NCI-H1694 (cell line): Measurements from ENCODE around the gene NAA80.
"Not testable (repeated sequence)": the region's sequence is repeated elsewhere in the genome, so short reads cannot be mapped to it uniquely, and the experiment has no call there.

ENCODE experiments used
- DNase-seq: peaks from one replicate; lab custom pipeline; 2025; lab: John Stamatoyannopoulos, UW

NAA80 gene

GRCh38 chr3:50270422-50271224 lies 28.6 kb downstream of the NAA80 start:
- no peak for DNase-seq

- no peak for DNase-seq
Observed at GRCh38 chr3:50269977-50270413, 29.2 kb downstream of the NAA80 start.

DNA sequence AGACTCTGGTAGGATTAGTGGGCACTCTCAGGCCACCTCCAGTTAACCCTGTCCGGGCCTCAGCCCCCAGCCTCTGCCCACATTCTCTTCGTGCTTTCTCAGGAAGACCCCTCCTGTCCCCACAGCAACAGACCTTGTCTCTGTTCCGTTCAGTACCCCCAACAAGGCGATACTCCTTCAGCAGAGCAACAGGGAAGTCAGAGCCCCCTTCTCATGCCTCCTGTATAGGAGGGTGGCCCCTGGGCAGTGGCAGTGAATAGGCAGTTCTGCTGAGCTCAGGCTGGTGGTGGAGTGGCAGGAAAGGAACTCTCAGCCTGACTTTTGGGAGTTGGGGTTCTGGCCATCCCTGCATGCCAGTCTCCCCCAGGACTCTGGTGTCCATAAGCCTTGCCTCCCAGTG lies 29.7 kb downstream of the NAA80 start:
- no peak for DNase-seq

- no peak for DNase-seq
Observed at GRCh38 chr3:50268703-50269451, 30.3 kb downstream of the NAA80 start, which contains the start of gene SEMA3B. Gene SEMA3B, plus strand, starts transcription at chr3:50269147. Its CDS starts 94 bp downstream, at chr3:50269241.

GRCh38 chr3:50268276-50268675 lies 30.9 kb downstream of the NAA80 start:
- DNase-seq, result no peak

- DNase-seq, result no peak
Observed at GRCh38 chr3:50267280-50267913, 31.8 kb downstream of the NAA80 start.

DNA sequence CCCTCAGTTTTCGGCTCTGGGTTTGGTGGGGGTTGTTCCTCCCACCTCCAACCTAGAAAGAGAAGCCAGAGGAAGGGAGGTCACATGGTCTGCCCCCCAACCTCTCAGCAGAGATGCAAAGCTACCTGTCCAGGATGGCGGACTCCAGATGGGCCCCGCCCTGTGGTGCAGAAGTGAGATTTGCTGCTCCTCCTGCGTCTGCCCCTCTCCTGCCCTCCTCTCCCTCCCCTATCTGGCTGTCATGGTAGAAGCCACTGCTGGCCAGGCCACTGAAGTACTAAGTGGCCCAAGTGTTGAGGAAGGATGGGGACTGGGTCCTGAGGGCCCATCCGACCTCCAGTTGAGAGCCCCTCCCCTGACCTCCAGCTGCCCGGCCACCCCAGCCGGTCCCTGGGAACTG lies 32.4 kb downstream of the NAA80 start:
- no peak for DNase-seq

DNA sequence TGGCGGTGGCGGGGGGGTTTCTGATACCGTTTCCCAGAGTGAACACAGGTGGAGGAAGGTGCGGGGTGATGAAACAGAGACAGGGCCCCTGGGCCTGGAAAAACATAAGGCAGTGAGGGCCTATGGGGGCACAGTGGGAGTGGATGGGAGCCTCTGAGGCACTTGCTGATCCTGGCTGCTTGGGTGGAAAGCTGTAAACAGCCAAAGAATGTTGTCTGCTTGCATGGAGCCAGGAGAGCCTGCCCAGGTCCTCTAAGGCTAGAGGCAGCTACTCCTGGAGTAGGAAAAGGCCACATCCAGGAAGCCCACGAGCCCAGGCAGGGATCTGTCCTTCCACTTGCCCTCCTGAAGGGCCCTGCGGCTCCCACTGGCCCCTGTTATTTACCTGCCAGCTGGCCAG lies 33.2 kb downstream of the NAA80 start:
- DNase-seq, result no peak

- DNase-seq, result no peak
Observed at GRCh38 chr3:50265571-50265970, 33.6 kb downstream of the NAA80 start.

DNA sequence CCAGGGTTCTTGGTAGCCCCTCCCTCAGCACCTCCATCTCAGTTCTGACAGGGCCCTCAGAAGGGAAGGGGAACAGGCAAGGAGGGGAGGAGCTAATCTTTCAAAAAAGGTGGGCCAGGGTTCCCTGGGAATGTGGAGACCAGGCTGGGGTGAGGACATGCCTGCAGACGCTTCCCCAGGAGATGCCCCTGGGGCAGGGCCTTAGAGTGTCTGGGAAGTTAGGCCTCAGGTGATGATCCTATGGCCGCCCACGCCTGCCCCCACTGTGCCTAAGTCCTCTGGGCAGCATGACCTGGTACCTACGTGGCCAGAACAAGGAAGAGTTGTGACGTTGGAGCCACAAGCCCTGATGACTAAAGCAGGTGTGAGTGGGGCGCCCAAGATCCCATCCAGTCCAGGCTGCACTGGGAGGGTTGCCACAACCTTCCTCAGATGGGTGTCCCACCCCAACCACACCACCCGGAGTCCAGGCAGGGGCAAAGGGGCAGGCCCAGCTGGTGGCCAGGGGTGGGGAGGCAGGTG lies 34.2 kb downstream of the NAA80 start:
- no peak for DNase-seq

GRCh38 chr3:50264383-50264963 lies 34.7 kb downstream of the NAA80 start:
- no peak for DNase-seq

DNA sequence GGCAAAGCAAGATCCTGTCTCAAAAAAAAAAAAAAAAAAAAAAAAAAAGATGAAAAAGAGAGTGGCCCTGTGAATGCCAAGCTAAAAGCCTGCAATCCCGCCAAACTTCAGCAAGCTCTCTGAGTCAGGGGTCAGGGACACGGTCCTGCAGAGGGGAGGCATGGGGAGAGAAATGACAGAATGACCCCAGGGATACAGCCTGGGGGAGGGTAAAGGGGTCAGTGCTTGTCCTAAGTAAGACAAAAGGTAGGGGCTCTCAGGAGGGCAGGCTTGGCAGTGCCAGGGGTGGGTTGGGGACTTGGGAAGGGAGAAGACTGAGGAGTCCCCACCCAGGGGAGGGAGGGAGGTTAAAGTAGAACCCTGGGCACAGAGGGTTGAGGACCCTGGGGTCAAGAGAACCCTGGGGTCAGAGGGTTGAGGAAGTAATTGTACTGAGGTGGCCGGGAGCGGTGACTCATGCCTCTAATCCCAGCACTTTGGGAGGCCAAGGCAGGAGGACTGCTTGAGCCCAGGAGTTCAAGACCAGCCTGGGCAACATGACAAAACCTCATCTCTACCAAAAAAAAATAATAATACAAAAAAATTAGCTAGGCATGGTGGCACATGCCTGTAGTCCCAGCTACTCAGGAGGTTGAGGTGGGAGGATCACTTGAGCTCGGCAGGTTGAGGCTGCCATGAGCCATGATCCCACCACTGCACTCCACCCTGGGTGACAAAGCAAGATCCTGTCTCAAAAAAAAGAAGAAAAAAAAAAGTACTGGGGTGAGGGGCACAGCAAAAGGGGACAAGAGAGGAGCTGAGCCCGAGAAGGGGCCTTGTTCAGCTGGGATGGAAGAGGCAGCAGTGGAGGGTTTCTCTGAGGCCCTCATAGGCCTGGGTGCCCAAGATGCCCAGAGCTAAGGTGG lies 35.5 kb downstream of the NAA80 start:
- DNase-seq, result no peak

GRCh38 chr3:50262778-50263177 lies 36.4 kb downstream of the NAA80 start:
- no peak for DNase-seq

GRCh38 chr3:50262200-50262599 lies 37.0 kb downstream of the NAA80 start:
- not testable (repeated sequence) for DNase-seq

DNA sequence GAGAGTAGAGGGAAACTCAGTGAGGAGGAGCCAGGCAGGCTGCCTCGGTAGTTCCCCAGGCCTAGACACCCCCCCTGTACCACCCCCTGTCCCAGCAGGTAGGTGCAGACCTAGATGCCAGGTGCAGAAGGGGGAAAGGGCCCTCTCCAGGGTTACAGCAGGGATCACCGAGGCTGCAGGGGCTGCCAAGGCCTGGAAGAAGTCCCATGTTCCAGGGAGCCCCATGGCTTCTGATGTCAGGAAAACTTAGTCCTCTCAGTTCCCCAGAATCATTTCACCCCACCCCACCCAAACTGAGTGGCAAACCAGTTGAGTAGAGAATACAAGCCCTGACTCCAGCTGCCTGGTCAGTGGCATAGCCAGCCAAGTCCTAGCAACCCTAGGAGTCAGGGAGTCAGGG lies 37.7 kb downstream of the NAA80 start:
- DNase-seq, result no peak

- DNase-seq, result no peak
Observed at GRCh38 chr3:50260942-50261441, 38.2 kb downstream of the NAA80 start.

- DNase-seq, result no peak
Observed at GRCh38 chr3:50260027-50260941, 38.9 kb downstream of the NAA80 start.

DNA sequence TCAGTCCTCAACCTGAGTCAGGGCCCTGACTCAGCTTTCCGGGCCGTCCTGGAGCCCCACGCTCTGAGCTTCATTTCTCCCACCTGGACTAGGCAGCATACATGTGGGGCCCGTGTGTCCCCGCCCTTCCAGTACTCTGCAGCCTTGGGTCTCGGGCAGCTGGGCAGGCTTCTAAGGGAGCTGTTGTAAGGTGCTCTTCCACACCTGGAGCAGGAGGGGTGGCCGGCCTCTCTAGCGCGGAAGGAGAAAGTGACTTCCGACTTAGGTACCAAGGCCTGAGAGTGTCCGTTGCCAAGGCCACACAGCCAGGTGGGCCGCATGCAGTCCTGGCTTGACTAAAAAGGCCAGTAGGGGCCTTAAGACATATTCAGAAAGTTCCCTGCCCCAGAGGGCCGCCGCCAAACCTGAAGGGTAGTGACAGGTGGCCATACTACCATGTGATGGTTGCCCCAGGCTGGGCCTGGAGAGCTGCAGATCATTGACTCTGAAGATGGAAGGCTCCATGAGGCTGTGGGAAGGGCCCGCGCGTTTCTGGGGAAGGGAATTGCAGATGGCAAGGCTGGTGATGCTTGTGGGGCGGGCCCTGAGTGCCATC lies 39.7 kb downstream of the NAA80 start:
- DNase-seq, result no peak

DNA sequence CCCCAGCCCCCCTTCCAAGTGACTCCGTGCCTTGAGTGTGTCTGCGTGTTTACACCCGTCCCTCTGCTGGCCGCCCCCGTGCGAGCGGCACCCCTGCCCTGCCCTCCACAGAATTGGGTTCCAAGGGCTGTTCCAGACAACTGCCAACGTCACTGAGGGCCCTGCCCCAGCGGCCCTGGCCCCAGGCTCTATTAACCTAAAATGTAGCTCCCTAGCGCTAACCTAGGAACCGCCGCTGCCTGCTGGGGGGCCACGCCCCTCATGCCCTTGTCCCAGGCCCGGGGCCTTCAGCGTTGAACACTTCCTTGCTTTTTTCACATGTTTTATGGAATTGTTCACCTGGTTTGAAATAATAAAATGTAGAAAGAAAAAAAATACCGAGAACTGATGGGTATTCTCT lies 40.2 kb downstream of the NAA80 start:
- no peak for DNase-seq
